Dermis microvascular lymphatic vessel endothelial cell (primary cell): ENCODE results near the gene TLDC2. TPM values are rescaled to one million over a fixed set of nuclear protein-coding genes. Genes with fewer than 3 reads are reported as not detected.
A peak's percentile ranks its signal among the peaks of the same experiment; 100 is the strongest.
"Not testable (repeated sequence)": the region's sequence is repeated elsewhere in the genome, so short reads cannot be mapped to it uniquely, and the experiment has no call there.

Source experiments
- DNase-seq, 2 donors: peaks; one replicate each; pipeline versions ENCODE4 v3.0.0 to v3.0.0-alpha.2; 2010; ENCODE audit warnings: low read depth in 2 of 2
- total RNA-seq: library from RNA; depleted of rRNA; stranded (reverse); fragments of >200 nt; gene quantifications from 2 replicates; pipeline ENCODE4 v1.2.1, GENCODE V29; 2014

TLDC2 gene
- 0.13 TPM in 2 replicates for total RNA-seq

- DNase-seq = no peak
Measured at GRCh38 chr20:36875702-36876472, at the start of gene TLDC2. TSS of gene TLDC2 (plus strand) at chr20:36876138. CDS start at chr20:36876175, 37 bp downstream.

- no peak for DNase-seq
Measured at GRCh38 chr20:36826554-36827244, 49.2 kb upstream of the TLDC2 start.

GRCh38 chr20:36827541-36828279, 48.2 kb upstream of the TLDC2 start:
- no peak for DNase-seq

- peak; percentile 60 to 85 for DNase-seq
Measured at GRCh38 chr20:36830791-36831691, 44.9 kb upstream of the TLDC2 start.

- DNase-seq = no peak
Measured at GRCh38 chr20:36832791-36833190, 43.1 kb upstream of the TLDC2 start.

GRCh38 chr20:36833275-36834020, 42.5 kb upstream of the TLDC2 start:
- no peak for DNase-seq

- no peak for DNase-seq
Measured at GRCh38 chr20:36835025-36835424, 40.9 kb upstream of the TLDC2 start.

GRCh38 chr20:36835453-36836198, 40.3 kb upstream of the TLDC2 start:
- DNase-seq = peak; percentile 82 to 95

- DNase-seq = peak; percentile 47 to 71
Measured at GRCh38 chr20:36836591-36837269, 39.2 kb upstream of the TLDC2 start.

- DNase-seq = not testable (repeated sequence)
Measured at GRCh38 chr20:36838376-36838775, 37.6 kb upstream of the TLDC2 start.

GRCh38 chr20:36839150-36839549, 36.8 kb upstream of the TLDC2 start:
- no peak for DNase-seq

GRCh38 chr20:36841030-36841429, 34.9 kb upstream of the TLDC2 start:
- DNase-seq = not testable (repeated sequence)

- no peak for DNase-seq
Measured at GRCh38 chr20:36845288-36845971, 30.5 kb upstream of the TLDC2 start.

GRCh38 chr20:36847009-36847709, 28.8 kb upstream of the TLDC2 start:
- peak in 1 of 2 donors; percentile 29 for DNase-seq

GRCh38 chr20:36847710-36848040, 28.3 kb upstream of the TLDC2 start:
- no peak for DNase-seq

- peak in 1 of 2 donors; percentile 60 for DNase-seq
Measured at GRCh38 chr20:36848078-36848660, 27.8 kb upstream of the TLDC2 start.

- no peak for DNase-seq
Measured at GRCh38 chr20:36848677-36849076, 27.3 kb upstream of the TLDC2 start.
